HG03196 (cell line): ENCODE measurements around the gene FUCA2.
A peak's percentile ranks its signal among the peaks of the same experiment; 100 is the strongest.

ENCODE experiments used
- ATAC-seq: cut with Tn5 transposase; IDR thresholded peaks from one replicate; pipeline ENCODE4 v1.9.1; 2021; ENCODE audit not compliant: unreplicated experiment

FUCA2 gene

DNA sequence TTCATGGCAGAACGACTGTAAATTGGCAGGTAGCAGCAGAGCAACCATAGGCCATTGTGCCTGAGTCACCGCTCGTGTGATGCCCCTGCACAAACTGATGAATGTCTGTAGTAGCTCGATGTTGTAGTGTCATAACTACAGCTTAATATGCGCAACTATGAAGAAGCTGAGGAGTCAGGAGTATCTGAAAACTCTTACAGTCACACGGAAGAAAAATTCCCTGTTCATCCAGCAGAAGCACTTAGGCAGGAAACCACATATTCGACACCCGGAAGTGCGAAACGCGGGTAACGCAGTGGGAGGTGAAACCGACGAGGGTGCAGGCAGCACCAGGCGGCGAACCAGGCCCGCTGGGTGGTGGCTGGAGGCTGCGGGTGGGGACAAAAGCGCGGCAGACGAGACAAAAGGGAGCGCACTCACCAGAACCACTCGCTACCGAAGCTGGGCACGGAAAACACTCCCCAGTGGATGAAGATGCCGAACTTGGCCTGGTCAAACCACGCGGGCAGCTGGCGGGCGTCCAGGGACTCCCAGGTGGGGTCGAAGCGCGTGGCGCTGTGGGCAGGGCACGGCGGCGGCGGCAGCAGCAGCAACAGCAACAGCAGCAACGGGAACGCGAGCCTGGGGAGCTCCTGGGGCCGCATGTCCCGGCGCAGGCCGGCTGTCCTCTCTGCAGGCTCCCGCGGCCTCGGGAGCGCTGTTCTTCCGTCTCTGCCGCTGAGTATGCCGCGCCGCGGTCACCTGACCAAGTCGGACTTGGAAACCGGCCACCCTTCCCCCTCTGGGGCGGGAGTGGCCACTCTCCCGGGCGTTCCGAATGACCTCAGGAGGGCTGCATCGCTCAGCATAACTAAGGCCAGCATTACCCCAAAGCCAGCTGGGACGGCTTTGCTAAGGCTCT lies at the start of gene FUCA2:
TSS of gene FUCA2 (minus strand) at position 730 of the 901 bp plus-strand sequence. CDS start at position 644, 86 bp downstream.
- peak; percentile 73 for ATAC-seq

- ATAC-seq, result no peak
Observed at GRCh38 chr6:143561105-143561704, 49.7 kb upstream of the FUCA2 start.

GRCh38 chr6:143559051-143559660 lies 47.6 kb upstream of the FUCA2 start:
- ATAC-seq, result no peak

DNA sequence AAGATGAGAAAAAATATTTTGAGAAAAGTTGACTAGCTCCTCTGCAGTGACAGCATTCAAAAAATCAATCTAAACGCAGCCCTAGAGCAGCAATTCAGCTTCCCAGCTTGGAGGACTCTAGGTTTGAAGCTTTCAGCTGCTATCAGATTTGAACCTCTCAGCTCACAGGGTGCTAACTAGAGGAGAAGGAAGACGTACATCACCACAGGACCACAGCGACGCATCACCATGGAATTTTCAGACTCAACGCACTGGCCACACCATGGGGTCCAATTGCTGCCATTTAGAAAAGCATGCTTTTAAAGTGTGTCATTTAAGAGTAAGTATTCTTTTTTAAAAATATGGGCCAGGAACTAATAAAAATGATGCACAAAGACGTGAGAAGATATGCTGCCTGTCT lies 45.0 kb upstream of the FUCA2 start:
- no peak for ATAC-seq

DNA sequence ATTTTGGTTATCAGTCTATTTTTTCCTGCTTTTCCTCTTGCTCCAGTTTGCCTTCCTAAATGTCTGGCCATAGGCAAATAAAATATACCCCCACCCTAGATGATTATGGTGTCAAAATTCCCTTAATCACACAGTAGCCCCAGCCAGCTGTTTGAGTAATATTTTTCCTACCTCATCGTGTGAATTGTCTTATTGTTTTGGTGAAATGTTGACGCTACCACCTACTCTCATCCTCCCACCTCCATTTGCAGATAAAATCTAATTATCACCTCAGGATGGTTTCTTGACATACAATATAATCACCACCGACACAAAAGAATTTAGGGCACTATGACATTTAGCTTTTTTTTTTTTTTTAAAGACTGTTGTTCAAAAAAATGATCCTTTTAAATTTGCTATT lies 44.1 kb upstream of the FUCA2 start:
- no peak for ATAC-seq

DNA sequence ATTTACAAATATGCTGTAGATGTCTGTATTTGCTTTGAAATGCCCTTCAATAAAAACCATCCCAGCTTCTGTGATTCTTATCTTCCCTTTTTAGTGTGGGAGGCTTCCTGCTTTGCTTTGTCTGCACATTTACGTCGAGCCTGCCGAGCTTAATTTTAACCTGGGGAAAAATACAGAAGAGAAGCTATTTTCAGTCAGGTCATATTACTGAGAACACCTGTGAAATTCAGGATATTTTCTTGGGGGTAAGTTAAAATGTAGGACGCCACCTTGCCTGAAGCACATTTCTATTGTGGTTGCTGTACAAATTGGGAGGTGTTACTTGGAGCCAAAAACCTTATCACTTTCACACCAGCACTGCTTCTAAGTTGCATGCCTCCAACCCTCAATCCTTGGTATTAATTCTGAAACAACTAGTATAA lies 43.6 kb upstream of the FUCA2 start:
- ATAC-seq, result no peak

- no peak for ATAC-seq
Observed at GRCh38 chr6:143553337-143553736, 41.8 kb upstream of the FUCA2 start.

GRCh38 chr6:143549949-143550268 lies 38.4 kb upstream of the FUCA2 start:
- ATAC-seq, result no peak

DNA sequence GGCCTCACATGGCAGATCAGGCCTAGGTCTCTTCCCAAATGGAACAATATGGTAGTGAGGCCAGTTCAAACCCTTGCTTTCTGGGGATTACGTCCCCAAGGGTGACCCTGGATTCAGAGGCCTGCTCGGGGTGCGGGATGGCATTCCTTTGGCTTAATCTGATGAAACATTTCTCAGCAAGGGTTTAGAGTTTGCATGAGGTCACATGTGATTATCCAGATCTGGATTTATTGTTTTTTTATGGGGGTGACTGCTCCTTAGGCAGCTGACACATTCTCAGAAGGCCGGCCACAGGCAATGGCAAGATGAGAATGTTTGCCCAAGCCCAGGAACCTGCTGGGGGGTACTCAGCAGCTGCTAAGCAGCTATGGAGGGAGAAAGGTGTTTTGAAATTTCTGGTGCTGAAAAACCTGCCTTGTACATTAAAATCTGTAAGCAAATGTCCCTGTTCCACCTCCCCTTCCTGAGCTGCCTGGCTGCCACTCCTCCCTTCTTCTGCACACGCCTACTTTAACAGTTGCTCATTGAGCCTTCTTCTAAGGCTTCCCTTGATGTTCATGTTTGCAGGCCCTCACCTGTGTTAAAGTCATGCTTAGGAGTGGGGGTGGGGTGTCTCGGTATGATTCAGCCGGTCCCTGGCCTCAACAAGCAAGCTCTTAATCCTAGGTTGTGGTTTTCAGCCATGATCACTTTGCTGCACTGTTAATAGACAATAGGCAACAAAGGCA lies 37.9 kb upstream of the FUCA2 start:
- ATAC-seq, result peak; percentile 57

DNA sequence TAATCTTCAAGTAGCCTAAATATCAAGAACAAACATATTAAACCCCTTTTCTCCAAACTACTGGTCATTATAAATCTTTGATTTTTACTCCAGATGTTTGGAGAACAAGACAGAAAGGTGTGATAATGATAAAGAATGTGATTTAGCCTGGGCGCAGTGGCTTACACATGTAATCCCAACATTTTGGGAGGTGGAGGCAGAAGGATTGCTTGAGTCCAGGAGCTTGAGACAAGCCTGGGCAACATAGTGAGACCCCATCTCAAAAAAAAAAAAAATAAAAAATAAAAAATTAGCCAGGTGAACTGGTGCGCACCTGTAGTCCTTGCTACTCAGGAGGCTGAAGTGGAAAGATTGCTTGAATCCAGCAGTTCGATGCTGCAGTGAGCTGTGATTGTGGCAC lies 35.1 kb upstream of the FUCA2 start:
- no peak for ATAC-seq

GRCh38 chr6:143545976-143546547 lies 34.5 kb upstream of the FUCA2 start:
- ATAC-seq, result no peak

- no peak for ATAC-seq
Observed at GRCh38 chr6:143545165-143545564, 33.6 kb upstream of the FUCA2 start.

DNA sequence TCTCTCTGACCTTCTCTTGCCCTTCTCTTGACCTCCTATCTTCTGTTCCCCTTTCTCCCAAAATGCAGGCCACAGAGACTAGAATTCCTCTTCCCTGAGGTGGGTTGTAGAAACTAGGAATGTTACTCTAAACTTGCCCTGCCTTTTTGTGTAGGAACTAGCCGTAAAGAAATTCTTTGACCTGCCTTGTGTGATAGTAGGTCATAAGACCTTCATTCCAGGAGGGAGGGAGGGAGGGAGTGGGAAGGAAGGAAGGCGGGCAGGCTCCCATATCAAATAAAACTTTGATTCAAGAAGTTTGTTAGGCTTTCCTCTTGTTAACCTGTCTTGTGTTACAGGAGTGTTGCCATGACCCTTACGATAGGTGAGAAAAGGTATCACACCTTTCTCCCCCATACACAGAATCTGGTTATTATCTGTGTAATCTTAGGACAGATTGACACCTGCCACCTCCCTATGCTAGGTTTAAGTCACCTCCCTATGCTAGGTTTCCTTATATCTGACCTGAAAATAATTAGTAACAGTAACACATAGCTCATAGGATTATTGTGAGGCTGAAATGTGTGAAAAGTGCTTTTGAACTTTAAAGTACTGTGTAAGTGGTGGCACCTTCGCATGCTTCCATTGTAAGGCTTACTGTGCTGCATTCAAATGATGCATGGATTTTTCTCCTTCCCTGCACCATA lies 32.6 kb upstream of the FUCA2 start:
- no peak for ATAC-seq

- ATAC-seq, result no peak
Observed at GRCh38 chr6:143543435-143543834, 31.9 kb upstream of the FUCA2 start.

- ATAC-seq, result no peak
Observed at GRCh38 chr6:143542888-143543287, 31.4 kb upstream of the FUCA2 start.

DNA sequence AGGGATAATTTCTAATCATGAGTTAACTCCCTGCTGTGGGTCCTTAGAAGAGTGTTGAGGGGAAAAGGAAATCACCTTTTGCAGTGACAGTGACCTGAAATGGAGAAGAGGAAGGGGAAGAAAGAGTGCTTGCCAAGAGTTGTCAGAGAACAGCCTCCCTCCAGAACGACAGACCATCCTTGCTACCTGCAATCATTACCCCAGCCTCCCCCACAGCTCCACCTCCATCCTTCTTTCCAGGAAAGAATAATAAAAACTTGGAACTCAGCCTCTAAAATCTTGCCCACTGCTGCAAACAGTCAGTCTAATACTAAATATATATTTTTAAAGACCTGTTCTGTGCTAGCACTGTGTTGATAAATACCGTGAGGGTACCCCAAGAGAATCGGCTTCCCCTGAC lies 28.7 kb upstream of the FUCA2 start:
- ATAC-seq, result no peak

DNA sequence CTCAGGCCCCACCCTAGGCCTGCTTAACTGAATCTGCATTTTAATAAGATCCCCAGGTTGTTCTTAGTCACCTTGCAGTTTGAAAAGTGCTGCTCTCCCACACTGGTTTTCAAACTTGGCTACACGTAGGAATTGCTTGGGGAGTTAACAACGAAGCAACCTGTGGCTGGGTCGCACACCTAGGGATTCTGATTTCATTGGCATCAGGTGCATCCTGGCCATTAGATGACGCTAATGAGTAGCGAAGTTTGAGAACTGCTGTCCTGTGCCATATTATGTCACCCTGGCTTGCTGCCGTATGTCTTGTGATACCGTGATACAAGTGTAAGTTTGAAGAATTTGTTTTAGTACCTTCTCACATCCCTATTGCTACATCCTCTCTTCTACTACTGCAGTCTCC lies 28.2 kb upstream of the FUCA2 start:
- no peak for ATAC-seq

DNA sequence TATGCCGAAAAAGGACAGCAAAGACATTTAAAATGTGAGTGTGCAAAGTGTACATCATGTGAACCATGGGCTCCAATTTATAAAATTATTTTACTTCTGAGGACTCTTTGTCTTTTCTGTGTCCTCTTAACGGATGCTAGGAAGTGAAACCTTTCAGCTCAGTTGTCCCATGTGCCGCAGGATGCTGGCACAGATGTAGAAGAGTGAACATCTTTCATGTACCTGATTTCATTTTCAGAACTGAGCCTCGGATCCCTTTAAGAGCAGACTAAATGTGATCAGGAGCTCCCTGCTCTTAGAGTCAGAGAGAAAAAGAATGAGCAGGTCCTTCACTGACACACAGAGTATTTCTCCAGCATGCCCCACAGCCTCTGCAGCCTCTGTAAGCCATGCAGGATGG lies 27.6 kb upstream of the FUCA2 start:
- ATAC-seq, result no peak

DNA sequence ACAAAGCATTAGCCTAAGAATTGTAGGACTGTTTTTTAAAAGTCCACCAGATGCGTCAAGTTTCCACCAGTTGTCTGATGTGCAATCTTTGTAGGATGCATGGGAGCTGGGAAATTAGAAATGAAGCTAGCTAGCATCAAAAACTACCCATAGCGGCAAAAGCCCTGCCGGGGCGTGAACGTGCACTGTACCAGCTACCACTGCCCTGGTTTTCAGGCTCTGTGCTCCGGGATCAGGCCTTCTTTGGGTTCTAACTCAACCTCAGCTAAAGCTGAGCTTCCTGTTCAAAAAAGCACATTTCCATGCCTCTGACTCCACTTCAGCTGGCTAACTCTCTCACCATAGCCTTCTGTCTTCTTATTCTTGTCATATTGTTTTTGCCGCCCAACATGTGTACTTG lies 26.9 kb upstream of the FUCA2 start:
- no peak for ATAC-seq

DNA sequence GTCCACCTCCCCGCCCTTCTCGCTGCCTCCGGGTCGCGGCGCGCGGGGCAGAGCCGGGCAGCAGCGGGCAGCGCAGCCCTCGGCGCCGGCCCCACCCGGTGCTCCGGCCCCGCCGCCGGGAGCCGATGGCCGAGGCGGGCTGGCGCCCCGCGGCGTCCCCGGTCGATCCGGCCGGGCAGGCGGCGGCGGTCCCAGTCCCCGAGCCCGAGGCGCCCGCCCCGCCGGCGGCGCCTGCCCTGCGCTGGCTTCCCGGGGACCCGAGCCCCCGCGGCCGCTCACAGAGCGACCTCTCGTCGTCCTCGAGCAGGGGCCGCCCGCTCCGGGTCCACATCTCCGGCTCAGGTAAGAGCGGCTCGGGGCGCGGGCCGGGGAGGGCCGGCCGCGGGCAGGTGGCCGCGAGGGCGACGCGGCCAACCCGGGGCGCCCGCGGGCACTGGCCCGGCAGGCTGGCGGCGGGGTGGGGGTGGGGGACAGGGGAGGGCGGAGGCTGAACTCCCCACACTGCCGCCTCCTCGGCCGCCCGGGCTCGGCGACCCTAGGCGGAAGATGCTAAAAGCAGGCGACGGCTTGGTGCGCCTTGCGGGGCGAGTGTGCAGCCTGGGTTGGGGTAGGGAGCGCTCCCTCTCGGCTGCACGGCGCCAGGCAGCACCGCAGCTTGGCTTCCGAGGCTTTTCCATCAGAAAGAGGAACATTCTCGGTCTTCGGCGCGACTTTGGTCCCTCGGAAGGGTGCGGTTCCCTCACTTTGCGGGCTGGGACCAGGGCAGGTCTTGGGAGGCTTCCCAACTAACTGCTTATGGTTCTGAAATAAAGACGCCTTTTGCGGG lies 25.6 kb upstream of the FUCA2 start:
- peak; percentile 50 for ATAC-seq
